Mesendoderm (in vitro differentiated cells): ENCODE results near the gene TUFM.
A peak's percentile ranks its signal among the peaks of the same experiment; 100 is the strongest.
"Not testable (repeated sequence)": the region's sequence is repeated elsewhere in the genome, so short reads cannot be mapped to it uniquely, and the experiment has no call there.

Experiments
- DNase-seq: peaks from one replicate; pipeline ENCODE4 v3.0.0; 2013
- H2AK5ac ChIP-seq: 2 replicates; pipeline ENCODE4 v1.6.1; 2013; ENCODE audit warnings: low read length, inconsistent platforms
- H2BK120ac ChIP-seq: 2 replicates; pipeline ENCODE4 v1.6.1; 2013; ENCODE audit warnings: low read depth, mild to moderate bottlenecking, low read length, moderate library complexity, mixed read lengths
- H2BK15ac ChIP-seq: replicated peaks from 2 replicates; pipeline ENCODE4 v1.6.1; 2013; ENCODE audit warnings: low read depth, mild to moderate bottlenecking, moderate library complexity
- H2BK5ac ChIP-seq: 2 replicates; pipeline ENCODE4 v1.6.1; 2013; ENCODE audit warnings: low read length, inconsistent platforms
- H3K18ac ChIP-seq: 2 replicates; pipeline ENCODE4 v1.6.1; 2013; ENCODE audit warnings: mild to moderate bottlenecking, low read length, mixed read lengths
- H3K23ac ChIP-seq: one replicate; pipeline ENCODE4 v1.6.1; 2013; ENCODE audit warnings: low read length
- H3K27ac ChIP-seq: 2 replicates; pipeline ENCODE4 v1.5.1; 2013; ENCODE audit warnings: low read depth, mild to moderate bottlenecking, inconsistent platforms, low read length, moderate library complexity
- H3K27me3 ChIP-seq: 2 replicates; pipeline ENCODE4 v1.6.1; 2013; ENCODE audit warnings: low read length, control low read depth, mild to moderate bottlenecking, inconsistent platforms; ENCODE audit not compliant: insufficient read depth, poor library complexity
- H3K36me3 ChIP-seq: 2 replicates; pipeline ENCODE4 v1.6.1; 2013; ENCODE audit warnings: low read length, inconsistent platforms; ENCODE audit not compliant: control insufficient read depth, insufficient read depth
- H3K4ac ChIP-seq: one replicate; pipeline ENCODE4 v1.6.1; 2013; ENCODE audit warnings: low read depth, mild to moderate bottlenecking, low read length, moderate library complexity
- H3K4me1 ChIP-seq: 2 replicates; pipeline ENCODE4 v1.6.1; 2013; ENCODE audit warnings: low read depth, low read length, inconsistent platforms; ENCODE audit not compliant: control insufficient read depth
- H3K4me2 ChIP-seq: 2 replicates; pipeline ENCODE4 v1.6.1; 2013; ENCODE audit warnings: low read length
- H3K4me3 ChIP-seq: 2 replicates; pipeline ENCODE4 v1.5.1; 2013; ENCODE audit warnings: mild to moderate bottlenecking, low read length
- H3K56ac ChIP-seq: one replicate; pipeline ENCODE4 v1.6.1; 2013; ENCODE audit warnings: low read length
- H3K79me1 ChIP-seq: 2 replicates; pipeline ENCODE4 v1.6.1; 2013; ENCODE audit warnings: low read length, inconsistent platforms
- H3K79me2 ChIP-seq: 2 replicates; pipeline ENCODE4 v1.6.1; 2013; ENCODE audit warnings: mild to moderate bottlenecking, low read length; ENCODE audit not compliant: control insufficient read depth, insufficient read depth
- H3K9ac ChIP-seq: 2 replicates; pipeline ENCODE4 v1.6.1; 2013; ENCODE audit warnings: low read length, inconsistent platforms
- H4K5ac ChIP-seq: one replicate; pipeline ENCODE4 v1.6.1; 2013; ENCODE audit warnings: low read length
- H4K8ac ChIP-seq: one replicate; pipeline ENCODE4 v1.6.1; 2013; ENCODE audit warnings: low read depth, mild to moderate bottlenecking, control low read depth, low read length, moderate library complexity
- WGBS: extraction: QIAGEN DNeasy Blood & Tissue Kit; methylation state at CpG from one replicate; pipeline ENCODE4 v1.1.7; 2013; ENCODE audit warnings: low lambda C conversion rate, missing lambda C conversion rate; ENCODE audit not compliant: insufficient coverage; ENCODE audit errors: extremely low coverage; 5-methylcytosine and 5-hydroxymethylcytosine counted together

TUFM gene

DNA sequence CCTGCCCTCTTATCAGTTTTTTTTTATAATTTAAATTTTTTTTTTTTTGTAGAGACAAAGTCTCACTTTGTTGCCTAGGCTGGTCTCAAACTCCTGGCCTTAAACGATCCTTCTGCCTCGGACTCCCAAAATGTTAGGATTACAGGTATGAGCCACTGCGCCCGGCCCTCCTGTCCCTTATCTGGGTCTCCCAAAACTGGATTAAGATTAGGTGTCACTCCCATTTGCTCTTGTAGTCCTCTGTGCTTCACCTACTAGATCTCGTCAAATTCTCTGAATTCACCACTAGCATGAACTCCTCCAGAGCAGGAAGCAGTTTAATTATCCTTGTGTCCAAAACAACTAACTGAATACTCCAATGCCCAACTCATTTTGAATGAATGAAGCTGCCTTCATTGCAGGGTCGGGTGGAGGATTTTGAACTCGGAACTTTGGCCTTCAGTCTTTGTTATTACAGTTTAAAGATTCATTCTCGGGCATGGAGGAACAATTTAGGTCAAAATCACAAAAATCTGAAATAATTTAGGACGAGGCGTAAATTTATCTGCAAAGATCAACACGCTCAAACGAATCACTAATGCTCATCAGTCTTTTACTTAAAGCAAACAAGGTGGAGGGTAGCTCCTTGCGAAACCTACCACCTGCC, 24.2 kb downstream of the TUFM start:
- WGBS = no CpG with 5 or more reads among the region's 13 CpGs
- H3K27me3 ChIP-seq = no peaks in the 10 kb centered on the region
- H2BK120ac ChIP-seq = no peak overlapping the region
- H2AK5ac ChIP-seq = no peak overlapping the region
- H3K18ac ChIP-seq = no peak overlapping the region
- peaks cover 14% of the 10 kb centered on the region for H3K79me1 ChIP-seq
- H3K56ac ChIP-seq = peak overlapping the region; percentile 90
- peak; percentile 75 for DNase-seq
- peak overlapping the region; percentile 33 for H4K5ac ChIP-seq
- H3K27ac ChIP-seq = no peak overlapping the region
- H3K4me1 ChIP-seq = peaks cover 3% of the 10 kb centered on the region
- H3K4me3 ChIP-seq = peak overlapping the region; percentile 53
- H2BK15ac ChIP-seq = no peak overlapping the region
- H3K9ac ChIP-seq = peak overlapping the region; percentile 93
- H3K4me2 ChIP-seq = peak overlapping the region; percentile 69
- peaks cover 27% of the 10 kb centered on the region for H3K79me2 ChIP-seq
- H3K36me3 ChIP-seq = peaks cover 11% of the 10 kb centered on the region
- no peak overlapping the region for H3K23ac ChIP-seq
- H3K4ac ChIP-seq = no peak overlapping the region
- no peak overlapping the region for H4K8ac ChIP-seq
- H2BK5ac ChIP-seq = no peak overlapping the region

DNA sequence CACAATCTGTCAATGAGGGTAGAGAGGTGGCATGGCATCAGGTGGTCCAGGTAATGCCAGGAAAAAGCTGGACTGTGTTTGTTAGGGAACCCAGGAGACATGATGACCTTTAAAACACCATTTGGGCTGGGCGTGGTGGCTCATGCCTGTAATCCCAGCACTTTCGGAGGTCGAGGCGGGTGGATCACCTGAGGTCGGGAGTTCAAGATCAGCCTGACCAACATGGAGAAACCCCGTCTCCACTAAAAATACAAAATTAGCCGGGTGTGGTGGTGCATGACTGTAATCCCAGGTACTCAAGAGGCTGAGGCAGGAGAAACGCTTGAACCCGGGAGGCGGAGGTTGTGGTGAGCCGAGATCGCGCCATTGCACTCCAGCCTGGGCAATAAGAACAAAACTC, 25.6 kb downstream of the TUFM start:
- H3K9ac ChIP-seq, H4K5ac ChIP-seq, H3K56ac ChIP-seq, H3K18ac ChIP-seq, H2BK120ac ChIP-seq, H3K4me1 ChIP-seq, H2AK5ac ChIP-seq, H3K27me3 ChIP-seq, H3K4ac ChIP-seq, H2BK5ac ChIP-seq, H3K27ac ChIP-seq, H3K4me2 ChIP-seq, H3K4me3 ChIP-seq, H2BK15ac ChIP-seq, H3K36me3 ChIP-seq, H3K23ac ChIP-seq, DNase-seq, H4K8ac ChIP-seq, H3K79me1 ChIP-seq: not testable (repeated sequence)
- H3K79me2 ChIP-seq = peaks cover 13% of the 10 kb centered on the region
- WGBS = no CpG with 5 or more reads among the region's 13 CpGs

- DNase-seq = no peak
- Histone ChIP-seq H3K4me1 (no peaks in the 10 kb centered on the region), H3K27me3 (no peaks in the 10 kb centered on the region), H2BK5ac (no peak overlapping the region), H4K5ac (no peak overlapping the region), H2AK5ac (no peak overlapping the region), H3K56ac (no peak overlapping the region), H3K79me1 (peaks cover 2% of the 10 kb centered on the region), H3K18ac (no peak overlapping the region), H3K23ac (no peak overlapping the region), H2BK120ac (no peak overlapping the region), H3K9ac (no peak overlapping the region), H3K4me2 (no peak overlapping the region), H3K79me2 (peaks cover 8% of the 10 kb centered on the region), H3K4me3 (no peak overlapping the region), H2BK15ac (no peak overlapping the region), H3K4ac (no peak overlapping the region), H3K36me3 (no peaks in the 10 kb centered on the region), H3K27ac (no peak overlapping the region), H4K8ac (no peak overlapping the region)
- no CpG with 5 or more reads among the region's 5 CpGs for WGBS
Measured at GRCh38 chr16:28820016-28820415, 26.1 kb downstream of the TUFM start.

DNA sequence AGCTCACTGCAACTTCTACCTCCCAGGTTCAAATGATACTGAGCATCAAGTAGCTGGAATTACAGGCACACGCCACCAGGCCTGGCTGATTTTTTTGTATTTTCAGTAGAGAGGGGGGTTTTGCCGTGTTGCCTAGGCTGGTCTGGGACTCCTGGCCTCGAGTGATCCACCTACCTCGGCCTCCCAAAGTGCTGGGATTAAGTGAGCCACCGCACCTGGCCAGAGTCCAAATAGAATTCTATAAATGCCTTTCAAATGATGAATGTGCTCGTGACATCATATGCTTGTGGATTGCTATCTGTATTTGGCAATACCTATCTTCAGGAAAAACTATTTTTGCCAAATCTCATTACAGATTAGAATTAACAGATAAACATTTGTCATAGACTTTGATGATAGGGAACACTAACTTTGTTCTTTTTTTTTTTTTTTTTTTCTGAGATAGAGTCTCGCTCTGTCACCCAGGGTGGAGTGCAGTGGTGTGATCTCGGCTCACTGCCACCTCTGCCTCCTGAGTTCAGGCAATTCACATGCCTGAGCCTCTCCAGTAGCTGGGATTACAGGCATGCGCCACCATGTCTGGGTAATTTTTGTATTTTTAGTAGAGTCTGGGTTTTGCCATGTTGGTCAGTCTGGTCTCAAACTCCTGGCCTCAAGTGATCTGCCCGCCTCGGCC, 38.6 kb downstream of the TUFM start:
- WGBS = no CpG with 5 or more reads among the region's 11 CpGs

GRCh38 chr16:28802235-28803019, 43.7 kb downstream of the TUFM start:
- H2BK15ac ChIP-seq, H4K5ac ChIP-seq, H3K4me2 ChIP-seq, H2BK120ac ChIP-seq, H4K8ac ChIP-seq, H3K9ac ChIP-seq, H3K27me3 ChIP-seq, H3K36me3 ChIP-seq, H2AK5ac ChIP-seq, H2BK5ac ChIP-seq, H3K27ac ChIP-seq, H3K18ac ChIP-seq, H3K79me1 ChIP-seq, H3K79me2 ChIP-seq, H3K4me1 ChIP-seq, H3K56ac ChIP-seq, H3K4ac ChIP-seq, H3K4me3 ChIP-seq, H3K23ac ChIP-seq: not testable (repeated sequence)
- peak; percentile 65 for DNase-seq
- no CpG with 5 or more reads among the region's 13 CpGs for WGBS

More for the DNA sequence above, 38.6 kb downstream of the TUFM start:
- not testable (repeated sequence) for H3K56ac ChIP-seq, H3K18ac ChIP-seq, H3K9ac ChIP-seq, H3K4me3 ChIP-seq, H2BK120ac ChIP-seq, DNase-seq, H2BK5ac ChIP-seq, H3K27me3 ChIP-seq, H3K4ac ChIP-seq, H3K23ac ChIP-seq, H3K4me2 ChIP-seq, H2BK15ac ChIP-seq, H4K5ac ChIP-seq, H3K36me3 ChIP-seq, H3K79me1 ChIP-seq, H3K27ac ChIP-seq, H3K79me2 ChIP-seq, H3K4me1 ChIP-seq, H2AK5ac ChIP-seq, H4K8ac ChIP-seq
